Activated CD8-positive, alpha-beta memory T cell treated with anti-CD3 and anti-CD28 coated beads, Interleukin-2, amount 50 U/mL, for 24 hours (primary cell): ENCODE results near the gene RBM17.
"Not testable (repeated sequence)": the region's sequence is repeated elsewhere in the genome, so short reads cannot be mapped to it uniquely, and the experiment has no call there.

Experiments
- DNase-seq: peaks from one replicate; pipeline ENCODE4 v3.0.0-alpha.2; 2020; ENCODE audit errors: extremely low read depth

RBM17 gene

GRCh38 chr10:6056411-6057135, 32.3 kb upstream of the RBM17 start:
- no peak for DNase-seq

- DNase-seq = no peak
These were observed 30.0 kb upstream of the RBM17 start for GRCh38 chr10:6058682-6059475.

GRCh38 chr10:6059506-6059905, 29.3 kb upstream of the RBM17 start:
- no peak for DNase-seq

- DNase-seq = no peak
These were observed 27.8 kb upstream of the RBM17 start for GRCh38 chr10:6061056-6061455.

- no peak for DNase-seq
These were observed 26.6 kb upstream of the RBM17 start, which contains the start of gene IL2RA for GRCh38 chr10:6062101-6062771. Gene IL2RA, minus strand, starts transcription at chr10:6062367. Its CDS starts 216 bp downstream, at chr10:6062151.

- no peak for DNase-seq
These were observed 24.7 kb upstream of the RBM17 start for GRCh38 chr10:6064119-6064518.

- not testable (repeated sequence) for DNase-seq
These were observed 24.1 kb upstream of the RBM17 start for GRCh38 chr10:6064726-6065125.

GRCh38 chr10:6065406-6065805, 23.4 kb upstream of the RBM17 start:
- DNase-seq = no peak

GRCh38 chr10:6065835-6066234, 23.0 kb upstream of the RBM17 start:
- DNase-seq = no peak

- DNase-seq = no peak
These were observed 21.4 kb upstream of the RBM17 start for GRCh38 chr10:6067457-6067856.

GRCh38 chr10:6068006-6068405, 20.8 kb upstream of the RBM17 start:
- no peak for DNase-seq

GRCh38 chr10:6068422-6068821, 20.4 kb upstream of the RBM17 start:
- DNase-seq = no peak

GRCh38 chr10:6069081-6069931, 19.5 kb upstream of the RBM17 start:
- no peak for DNase-seq

GRCh38 chr10:6070660-6071059, 18.2 kb upstream of the RBM17 start:
- DNase-seq = no peak

GRCh38 chr10:6071181-6072175, 17.4 kb upstream of the RBM17 start:
- no peak for DNase-seq

GRCh38 chr10:6072215-6072934, 16.5 kb upstream of the RBM17 start:
- no peak for DNase-seq

- DNase-seq = no peak
These were observed 14.1 kb upstream of the RBM17 start for GRCh38 chr10:6074489-6075301.

- DNase-seq = no peak
These were observed 11.7 kb upstream of the RBM17 start for GRCh38 chr10:6077071-6077675.
